HG02852 (cell line): ENCODE measurements around the gene TIMM50.
"Not testable (repeated sequence)": the region's sequence is repeated elsewhere in the genome, so short reads cannot be mapped to it uniquely, and the experiment has no call there.

Experiments
- ATAC-seq: cut with Tn5 transposase; IDR thresholded peaks from one replicate; pipeline ENCODE4 v1.9.1; 2021; ENCODE audit warnings: mild to moderate bottlenecking, moderate library complexity; ENCODE audit not compliant: unreplicated experiment

TIMM50 gene

GRCh38 chr19:39480337-39481228 is at the start of gene TIMM50:
TSS of gene TIMM50 (plus strand) at chr19:39480838. CDS start at chr19:39480854, 16 bp downstream.
- peak; percentile 88 for ATAC-seq

GRCh38 chr19:39432677-39433025 is 48.0 kb upstream of the TIMM50 start:
- ATAC-seq: no peak

GRCh38 chr19:39433480-39434079 is 47.1 kb upstream of the TIMM50 start:
- no peak for ATAC-seq

GRCh38 chr19:39434123-39435076 is 46.2 kb upstream of the TIMM50 start:
- no peak for ATAC-seq

- peak; percentile 66 for ATAC-seq
These were observed 44.9 kb upstream of the TIMM50 start, which contains the start of gene RPS16 for GRCh38 chr19:39435499-39436349. TSS of gene RPS16 (minus strand) at chr19:39435949. CDS start at chr19:39435895, 54 bp downstream.

- no peak for ATAC-seq
These were observed 44.3 kb upstream of the TIMM50 start for GRCh38 chr19:39436350-39436716.

- ATAC-seq: no peak
These were observed 42.2 kb upstream of the TIMM50 start for GRCh38 chr19:39438270-39438934.

- ATAC-seq: no peak
These were observed 35.9 kb upstream of the TIMM50 start for GRCh38 chr19:39444598-39445195.

- peak; percentile 83 for ATAC-seq
These were observed 35.2 kb upstream of the TIMM50 start, which contains the start of gene SUPT5H for GRCh38 chr19:39445196-39446111. TSS of gene SUPT5H (plus strand) at chr19:39445582. CDS start at chr19:39445891, 309 bp downstream.

- ATAC-seq: no peak
These were observed 34.1 kb upstream of the TIMM50 start for GRCh38 chr19:39446365-39447084.

- ATAC-seq: no peak
These were observed 32.4 kb upstream of the TIMM50 start for GRCh38 chr19:39448271-39448670.

- no peak for ATAC-seq
These were observed 31.4 kb upstream of the TIMM50 start for GRCh38 chr19:39449116-39449797.

GRCh38 chr19:39451257-39451656 is 29.4 kb upstream of the TIMM50 start:
- not testable (repeated sequence) for ATAC-seq

GRCh38 chr19:39463403-39463802 is 17.2 kb upstream of the TIMM50 start:
- ATAC-seq: no peak

- ATAC-seq: no peak
These were observed 14.5 kb upstream of the TIMM50 start for GRCh38 chr19:39465956-39466747.

- no peak for ATAC-seq
These were observed 12.7 kb upstream of the TIMM50 start for GRCh38 chr19:39467941-39468340.
